ENCODE data around the gene ABCG4.

- TF ChIP-seq POLR2A (IDR thresholded peaks at IDR 0.05) (no peak), CTCF (IDR thresholded peaks at IDR 0.05) (no peak)
Measured at GRCh38 chr11:119116601-119117000, 32.3 kb upstream of the ABCG4 start.

Measured in adrenal gland (tissue), 5 donors.